ENCODE data around the gene ADAM22. TPM values are rescaled to one million over a fixed set of nuclear protein-coding genes. Genes with fewer than 3 reads are reported as not detected.

ADAM22 gene
- total and polyA plus RNA-seq, 7 donors: 0.09 to 7.0 (median 0.42) TPM

GRCh38 chr7:87968021-87968420 is 34.0 kb downstream of the ADAM22 start:
- no peak overlapping the region for H3K27ac ChIP-seq
- intact Hi-C loops (cut with DNase I): no loop called here
- no peaks in the 10 kb centered on the region for H3K4me1 ChIP-seq
- H3K36me3 ChIP-seq (ENCODE audit: insufficient read depth in 1 of 2, low read depth in 1 of 2): no peaks in the 10 kb centered on the region
- no peak for TF ChIP-seq CTCF (IDR thresholded peaks at IDR 0.05)
- H3K4me3 ChIP-seq: no peak overlapping the region
- no peak for DNase-seq
- no peak for ATAC-seq
- 96 to 97% (median 97%) methylated on average over 1 of the region's 1 CpG for WGBS, 3 donors
- no peaks in the 10 kb centered on the region for H3K9me3 ChIP-seq
- no peaks in the 10 kb centered on the region for H3K27me3 ChIP-seq (ENCODE audit: insufficient read depth in 3 of 3, low read length in 2 of 3)

DNA sequence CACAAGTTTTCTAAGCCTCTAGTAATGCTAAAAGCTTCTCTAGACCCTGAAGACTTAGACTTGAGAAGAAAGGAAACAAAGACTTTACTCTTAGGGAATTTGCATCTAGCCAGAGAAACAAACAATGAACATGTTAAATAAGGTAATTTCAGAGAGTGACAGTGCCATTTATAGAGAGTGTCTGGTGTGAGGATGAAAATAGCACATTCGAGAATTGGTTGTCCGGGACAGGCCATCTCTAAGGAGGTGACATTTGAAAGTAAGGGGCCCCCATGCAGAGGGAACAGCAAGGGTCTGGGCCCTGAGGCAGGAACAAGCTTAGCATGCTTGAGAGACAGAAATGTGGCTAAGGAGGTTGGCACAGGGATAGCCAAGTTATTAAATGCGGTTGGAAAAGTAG is 48.1 kb downstream of the ADAM22 start:
- WGBS, 3 donors: 81 to 87% (median 87%) methylated on average over 3 of the region's 3 CpGs
- no peak for ATAC-seq

GRCh38 chr7:87984088-87984487 is 50.0 kb downstream of the ADAM22 start:
- Histone ChIP-seq H3K27ac (no peak overlapping the region), H3K4me1 (no peaks in the 10 kb centered on the region), H3K9me3 (no peaks in the 10 kb centered on the region), H3K27me3 (ENCODE audit: insufficient read depth in 3 of 3, low read length in 2 of 3) (no peaks in the 10 kb centered on the region), H3K4me3 (no peak overlapping the region), H3K36me3 (ENCODE audit: insufficient read depth in 1 of 2, low read depth in 1 of 2) (no peaks in the 10 kb centered on the region)
- intact Hi-C loops (cut with DNase I): no loop called here
- DNase-seq (no peak), ATAC-seq (no peak)
- WGBS, 3 donors: 84 to 89% (median 85%) methylated on average over 3 of the region's 3 CpGs
- TF ChIP-seq CTCF (IDR thresholded peaks at IDR 0.05): no peak

More for the DNA sequence above, 48.1 kb downstream of the ADAM22 start:
- no peaks in the 10 kb centered on the region for H3K4me1 ChIP-seq
- H3K9me3 ChIP-seq: no peaks in the 10 kb centered on the region
- no peak overlapping the region for H3K27ac ChIP-seq
- TF ChIP-seq CTCF (IDR thresholded peaks at IDR 0.05): no peak
- H3K36me3 ChIP-seq (ENCODE audit: insufficient read depth in 1 of 2, low read depth in 1 of 2): no peaks in the 10 kb centered on the region
- H3K4me3 ChIP-seq: no peak overlapping the region
- H3K27me3 ChIP-seq (ENCODE audit: insufficient read depth in 3 of 3, low read length in 2 of 3): no peaks in the 10 kb centered on the region
- intact Hi-C loops (cut with DNase I): no loop called here
- no peak for DNase-seq

DNA sequence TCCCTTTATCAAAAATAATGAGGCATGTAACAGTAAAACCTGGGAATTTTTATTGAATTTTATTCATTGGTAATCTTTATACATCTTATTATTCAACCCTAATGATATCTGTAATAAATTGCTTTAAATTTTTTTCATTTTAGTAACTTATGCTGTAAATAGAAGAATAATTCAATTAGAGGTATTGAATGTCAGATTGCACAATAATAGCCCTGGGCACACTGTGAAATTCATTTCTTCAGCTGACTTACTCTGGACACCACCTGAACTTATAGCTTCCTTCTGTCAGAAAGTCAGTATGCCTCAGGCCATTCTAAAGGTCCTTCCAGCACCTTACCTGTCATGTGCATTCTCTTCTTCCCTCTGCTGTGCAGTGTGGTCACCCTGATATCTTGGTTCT is 59.2 kb downstream of the ADAM22 start:
- Histone ChIP-seq H3K9me3 (no peaks in the 10 kb centered on the region), H3K27ac (no peak overlapping the region), H3K27me3 (ENCODE audit: insufficient read depth in 3 of 3, low read length in 2 of 3) (no peaks in the 10 kb centered on the region), H3K36me3 (ENCODE audit: insufficient read depth in 1 of 2, low read depth in 1 of 2) (no peaks in the 10 kb centered on the region), H3K4me1 (no peaks in the 10 kb centered on the region), H3K4me3 (no peak overlapping the region)
- no peak for TF ChIP-seq CTCF (IDR thresholded peaks at IDR 0.05)
- no peak for ATAC-seq
- intact Hi-C loops (cut with DNase I): no loop called here
- DNase-seq: no peak

DNA sequence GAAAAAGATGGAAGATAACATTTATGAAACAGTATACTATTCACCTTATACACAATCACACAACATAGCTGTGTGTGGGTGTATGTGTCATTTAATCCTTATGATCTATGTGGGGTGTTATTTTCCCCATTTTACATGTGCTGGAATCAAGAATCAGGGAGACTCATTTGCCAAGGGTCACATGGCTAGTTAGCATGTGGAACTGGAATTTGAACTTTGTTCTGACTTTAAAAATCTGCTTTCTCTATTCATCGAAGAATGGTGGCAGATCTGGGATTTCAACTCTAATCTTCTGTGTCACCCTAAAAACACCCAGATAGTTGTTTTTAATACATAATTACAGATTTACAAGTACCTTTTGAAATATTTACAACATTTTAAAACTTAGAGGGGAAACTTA is 65.2 kb downstream of the ADAM22 start:
- no peak overlapping the region for H3K27ac ChIP-seq
- WGBS, 3 donors: 53 to 67% (median 63%) methylated on average over 1 of the region's 1 CpG
- H3K36me3 ChIP-seq (ENCODE audit: insufficient read depth in 1 of 2, low read depth in 1 of 2): no peaks in the 10 kb centered on the region
- ATAC-seq (no peak), DNase-seq (no peak)
- H3K4me1 ChIP-seq: no peaks in the 10 kb centered on the region
- TF ChIP-seq CTCF (IDR thresholded peaks at IDR 0.05): no peak
- H3K9me3 ChIP-seq: no peaks in the 10 kb centered on the region
- no peak overlapping the region for H3K4me3 ChIP-seq
- intact Hi-C loops (cut with DNase I): no loop called here
- no peaks in the 10 kb centered on the region for H3K27me3 ChIP-seq (ENCODE audit: insufficient read depth in 3 of 3, low read length in 2 of 3)

Data from psoas muscle (tissue), 8 donors.